CD4-positive, alpha-beta T cell treated with Interleukin-6 at 100 ng/mL for 8 hours (primary cell): ENCODE data around the gene BNC1.

Experiments
- DNase-seq: peaks from one replicate; pipeline ENCODE4 v3.0.0-alpha.2; 2020; ENCODE audit warnings: mixed read lengths, low spot score

BNC1 gene

GRCh38 chr15:83284559-83285283, at the start of gene BNC1:
BNC1 (minus strand) TSS chr15:83284664; CDS start chr15:83284628, 36 bp downstream.
- DNase-seq, result no peak

GRCh38 chr15:83327041-83327440, 42.6 kb upstream of the BNC1 start:
- DNase-seq, result no peak

GRCh38 chr15:83324799-83325198, 40.3 kb upstream of the BNC1 start:
- DNase-seq, result no peak

GRCh38 chr15:83323296-83323711, 38.8 kb upstream of the BNC1 start:
- no peak for DNase-seq

- DNase-seq, result no peak
Measured at GRCh38 chr15:83322691-83323090, 38.2 kb upstream of the BNC1 start.

- DNase-seq, result no peak
Measured at GRCh38 chr15:83322061-83322460, 37.6 kb upstream of the BNC1 start.

GRCh38 chr15:83320844-83321243, 36.4 kb upstream of the BNC1 start:
- DNase-seq, result no peak

GRCh38 chr15:83320404-83320803, 35.9 kb upstream of the BNC1 start:
- no peak for DNase-seq

GRCh38 chr15:83319771-83320170, 35.3 kb upstream of the BNC1 start:
- no peak for DNase-seq

- DNase-seq, result no peak
Measured at GRCh38 chr15:83318861-83319415, 34.5 kb upstream of the BNC1 start.

GRCh38 chr15:83318036-83318435, 33.6 kb upstream of the BNC1 start:
- no peak for DNase-seq

GRCh38 chr15:83312071-83312470, 27.6 kb upstream of the BNC1 start:
- no peak for DNase-seq

GRCh38 chr15:83310521-83311456, 26.3 kb upstream of the BNC1 start:
- no peak for DNase-seq

GRCh38 chr15:83308671-83309070, 24.2 kb upstream of the BNC1 start:
- DNase-seq, result no peak

GRCh38 chr15:83306561-83306960, 22.1 kb upstream of the BNC1 start:
- DNase-seq, result no peak

GRCh38 chr15:83305704-83306291, 21.3 kb upstream of the BNC1 start:
- DNase-seq, result no peak

- DNase-seq, result no peak
Measured at GRCh38 chr15:83304861-83305703, 20.6 kb upstream of the BNC1 start.

GRCh38 chr15:83303535-83303934, 19.1 kb upstream of the BNC1 start:
- no peak for DNase-seq

GRCh38 chr15:83300826-83301225, 16.4 kb upstream of the BNC1 start:
- DNase-seq, result no peak

GRCh38 chr15:83299462-83299861, 15.0 kb upstream of the BNC1 start:
- no peak for DNase-seq

- no peak for DNase-seq
Measured at GRCh38 chr15:83295417-83295816, 11.0 kb upstream of the BNC1 start.

- DNase-seq, result no peak
Measured at GRCh38 chr15:83293201-83293600, 8.7 kb upstream of the BNC1 start.
